Ureter (tissue), 1 donor: ENCODE data around the gene TNIK. TPM values are rescaled to one million over a fixed set of nuclear protein-coding genes. Genes with fewer than 3 reads are reported as not detected.

ENCODE experiments used
- DNase-seq: peaks from one replicate; pipeline ENCODE4 v3.0.0-alpha.2; 2020; ENCODE audit warnings: low spot score
- total RNA-seq: library from RNA; stranded (reverse); gene quantifications from one replicate; pipeline ENCODE4 v1.2.4, GENCODE V29; 2023
- donor health status: DM: yes; HTN: yes; CAD: no.

The TNIK gene
- total RNA-seq, 1 donor from 2014 or later, result 17.1 TPM

DNA sequence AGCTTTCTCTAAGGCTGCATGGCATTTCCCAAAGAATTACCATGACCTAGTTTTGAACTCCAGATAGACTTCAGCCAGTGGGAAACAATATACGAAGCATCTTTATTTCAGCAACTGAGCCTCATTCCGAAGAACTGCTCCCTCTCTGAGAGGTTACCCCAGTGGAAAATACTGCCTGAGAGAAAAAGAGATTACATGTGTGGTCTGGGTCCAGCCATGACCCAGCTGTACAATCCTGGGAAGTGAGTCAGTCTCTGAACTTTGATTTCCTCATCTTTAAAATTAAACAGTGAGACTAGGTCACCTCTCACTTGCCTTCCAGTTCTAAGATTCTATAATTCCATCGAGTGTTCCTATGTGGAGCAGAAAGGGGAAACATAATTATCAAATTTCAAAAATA lies 42.4 kb downstream of the TNIK start:
- no peak for DNase-seq

DNA sequence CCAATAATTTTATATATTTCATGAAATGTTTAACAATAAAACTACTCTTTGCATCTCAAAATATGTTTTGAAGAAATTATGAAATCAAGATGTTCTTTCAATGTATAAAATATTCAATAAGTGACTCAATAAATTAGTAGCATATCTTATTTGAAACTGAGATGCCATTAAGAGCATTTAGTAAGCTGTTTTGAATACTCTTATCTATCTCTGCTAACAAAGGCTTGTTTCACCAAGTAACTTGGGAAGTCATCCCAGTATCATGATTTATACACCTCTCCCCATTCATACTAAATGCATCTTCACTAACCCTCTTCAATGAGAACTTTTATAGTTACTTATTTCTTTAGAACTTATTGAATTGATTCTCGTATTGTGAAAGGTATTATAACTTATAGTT lies 43.1 kb downstream of the TNIK start:
- DNase-seq, result no peak

DNA sequence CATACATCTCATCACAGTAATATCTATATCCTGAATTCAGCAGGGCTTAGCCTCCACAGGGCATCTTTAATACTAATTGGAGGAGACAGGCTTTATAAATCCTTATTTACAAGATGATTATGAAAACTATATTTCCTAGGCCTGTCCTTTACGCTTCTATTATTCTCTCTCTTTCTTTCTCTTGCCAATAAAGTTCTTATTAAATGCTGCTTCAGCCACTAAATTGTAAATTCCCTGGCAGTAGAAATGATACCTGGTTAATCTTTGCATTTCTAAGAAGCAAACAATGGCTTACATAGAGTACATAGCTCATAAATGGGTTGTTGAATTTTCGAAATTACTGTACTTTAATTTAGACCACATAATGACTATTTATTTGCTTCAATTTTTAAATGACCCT lies 43.5 kb downstream of the TNIK start:
- no peak for DNase-seq

DNA sequence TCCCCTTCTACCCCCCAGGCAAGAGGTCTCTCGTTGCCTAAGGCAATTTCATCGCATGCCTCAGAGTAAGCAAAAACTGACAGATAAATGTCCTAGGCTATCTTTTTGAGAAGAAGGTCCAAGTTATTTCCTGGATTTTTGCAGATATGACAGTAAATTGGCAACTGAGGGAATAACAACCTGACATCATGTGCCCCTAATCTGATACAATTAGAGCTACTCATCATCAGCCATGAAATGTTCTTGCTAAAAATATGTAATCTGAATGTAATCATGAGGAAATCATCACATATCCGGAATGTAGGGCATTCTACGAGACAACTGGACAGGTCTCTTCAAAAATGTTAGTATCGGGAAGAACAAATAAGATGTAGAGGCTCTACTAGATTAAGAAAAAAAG lies 44.1 kb downstream of the TNIK start:
- no peak for DNase-seq

DNA sequence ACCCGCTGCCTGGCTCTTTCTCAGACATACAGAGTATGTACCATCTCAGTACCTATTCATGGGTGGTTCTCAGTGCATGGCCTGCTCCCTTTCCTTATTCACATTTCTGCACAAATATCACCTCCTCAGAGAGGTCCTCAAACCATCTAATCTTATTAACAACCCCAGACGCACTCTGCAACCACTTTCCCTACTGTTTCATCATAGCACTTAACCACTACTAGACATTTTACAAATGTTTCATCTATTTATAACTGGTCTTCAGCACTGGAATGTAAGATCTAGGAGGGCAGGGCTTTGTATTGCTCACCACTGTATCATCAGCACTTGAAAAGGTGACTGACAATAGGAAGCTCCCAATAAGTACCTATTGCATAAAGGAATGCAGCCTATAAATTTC lies 45.1 kb downstream of the TNIK start:
- no peak for DNase-seq

DNA sequence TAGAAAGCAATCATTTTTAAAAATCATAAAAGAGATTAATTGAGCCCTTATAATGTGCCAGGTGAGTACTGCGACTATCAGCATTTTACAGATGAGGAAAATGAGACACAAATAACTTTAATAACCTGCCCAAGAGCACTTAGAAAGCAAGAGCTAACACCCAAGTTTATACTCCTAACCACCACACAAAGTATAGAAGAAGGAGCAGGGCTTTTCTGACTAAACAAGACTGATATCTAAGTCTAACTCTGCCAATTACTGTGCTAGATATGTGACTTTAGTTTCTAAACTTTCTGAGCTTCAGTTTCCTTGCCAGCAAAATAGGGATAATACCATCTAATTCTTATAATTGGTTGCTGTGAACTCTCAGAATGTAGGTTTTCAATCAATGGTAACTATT lies 47.7 kb downstream of the TNIK start:
- DNase-seq, result no peak

DNA sequence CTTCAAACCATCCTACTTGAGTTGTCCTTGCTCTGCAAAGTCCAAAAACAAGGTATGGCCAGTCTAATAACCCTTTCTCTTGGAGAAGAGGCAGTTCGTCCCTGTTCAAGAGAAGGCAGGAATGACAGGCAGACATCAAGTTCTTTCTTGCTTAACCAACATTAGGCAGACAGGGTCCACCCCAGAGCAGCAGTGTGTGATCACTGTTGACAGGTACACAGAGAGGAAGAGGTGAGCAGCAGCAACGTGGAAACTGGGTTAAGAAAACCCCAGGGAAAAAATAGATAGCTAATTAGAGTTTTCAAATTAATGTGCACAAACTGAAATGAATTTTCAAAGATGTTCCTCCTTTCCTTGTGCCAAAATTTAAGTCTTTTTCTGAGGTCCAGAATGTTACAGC lies 48.2 kb downstream of the TNIK start:
- DNase-seq, result no peak

DNA sequence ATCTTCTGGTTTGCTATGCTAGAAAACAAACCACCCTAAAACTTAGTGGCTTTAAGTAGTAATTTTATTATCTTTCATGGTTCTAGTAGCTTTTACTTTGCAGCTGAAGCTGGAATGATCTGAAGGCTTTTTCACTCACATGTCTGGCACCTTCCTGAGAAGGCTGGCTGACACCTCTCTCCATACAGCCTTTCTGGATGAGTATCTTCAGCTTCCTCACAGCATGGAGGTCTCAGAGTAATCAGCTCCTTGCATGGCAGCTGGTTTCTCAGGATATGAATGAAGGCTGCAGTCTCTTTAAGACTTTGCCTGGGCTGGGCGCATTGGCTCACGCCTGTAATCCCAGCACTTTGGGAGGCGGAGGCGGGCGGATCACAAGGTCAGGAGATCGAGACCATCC lies 50.0 kb downstream of the TNIK start:
- DNase-seq, result no peak

DNA sequence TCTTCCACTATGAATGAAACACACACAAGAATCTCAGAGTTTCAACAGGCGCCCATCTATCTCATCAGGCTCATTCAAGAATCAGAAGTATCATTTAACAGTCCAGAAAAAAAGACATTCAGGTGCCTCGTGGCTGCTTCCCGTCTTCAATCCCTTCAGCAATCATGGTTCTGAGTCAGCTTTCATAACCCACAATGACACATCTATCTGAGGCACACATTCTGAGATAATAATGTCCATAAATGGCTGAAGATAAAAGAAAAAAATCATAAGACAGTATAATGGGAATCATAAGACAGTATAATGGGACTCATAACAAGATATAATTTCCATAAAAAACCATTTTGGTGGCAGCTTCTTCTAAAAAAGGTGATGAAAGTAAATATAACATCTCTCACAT lies 52.4 kb downstream of the TNIK start:
- no peak for DNase-seq

DNA sequence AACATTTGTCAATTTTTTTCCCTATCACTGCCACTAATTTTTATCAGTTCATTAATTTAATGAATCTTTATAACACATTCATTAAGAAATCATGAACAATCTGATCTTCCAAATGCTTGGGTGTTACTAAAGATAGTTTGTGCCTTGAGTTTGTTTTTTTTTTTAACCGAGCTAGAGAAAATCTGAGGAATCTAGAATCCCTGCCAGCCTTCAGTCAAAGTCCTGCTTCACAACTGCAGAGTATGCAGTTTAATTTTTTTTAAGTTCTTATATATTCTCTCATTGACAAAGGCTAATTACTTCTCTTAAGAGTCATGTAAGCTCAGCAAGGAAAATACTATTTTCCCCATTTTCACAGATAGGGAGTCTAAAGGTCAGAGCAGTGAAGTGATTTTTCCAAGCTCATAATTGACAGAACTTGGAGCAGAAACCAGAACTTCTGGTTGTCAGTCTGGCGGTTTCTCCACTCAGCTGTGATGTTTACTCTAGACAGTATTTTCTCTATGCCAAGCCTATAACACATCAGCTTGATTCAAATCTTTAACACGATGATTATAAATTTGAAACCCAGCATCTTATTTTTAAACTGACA lies 55.7 kb downstream of the TNIK start:
- no peak for DNase-seq

DNA sequence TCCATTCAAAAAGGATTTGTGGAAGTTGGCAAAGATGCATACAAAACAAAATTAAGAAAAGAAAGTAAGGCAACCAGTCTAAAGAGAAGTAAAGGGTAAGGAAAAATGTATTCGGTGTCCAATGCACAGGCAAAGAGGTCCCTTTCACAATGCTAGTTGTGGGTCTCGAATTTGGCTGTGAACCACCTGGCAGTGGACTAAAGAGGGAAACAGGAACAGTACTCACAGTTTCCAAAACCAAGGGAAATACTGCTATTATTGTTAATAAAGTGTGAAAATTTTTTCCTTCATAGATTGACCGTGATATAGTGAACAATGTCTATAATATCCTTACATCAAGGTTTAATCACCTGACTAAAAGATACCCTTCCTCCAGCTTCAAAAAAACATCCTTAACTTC lies 57.9 kb downstream of the TNIK start:
- no peak for DNase-seq

DNA sequence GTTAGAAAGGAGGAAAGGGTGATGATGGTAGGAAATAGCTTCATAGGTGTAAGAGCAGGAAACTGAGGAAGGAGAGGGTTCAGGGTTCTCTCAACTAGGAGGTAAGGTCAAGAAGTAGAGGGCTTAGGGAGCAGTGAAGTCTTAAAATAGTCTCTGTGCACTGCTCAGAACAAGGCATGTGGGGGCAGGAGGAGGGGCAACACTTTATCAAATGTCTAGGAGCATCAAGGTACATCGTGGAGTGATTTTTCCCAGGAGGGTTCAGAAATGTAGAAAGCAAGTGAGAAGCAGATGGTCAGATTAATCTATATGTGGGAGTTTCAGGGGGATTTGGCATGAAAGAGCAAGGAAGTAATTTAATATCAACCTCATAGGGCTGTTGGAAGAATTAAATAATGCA lies 58.8 kb downstream of the TNIK start:
- DNase-seq, result no peak

DNA sequence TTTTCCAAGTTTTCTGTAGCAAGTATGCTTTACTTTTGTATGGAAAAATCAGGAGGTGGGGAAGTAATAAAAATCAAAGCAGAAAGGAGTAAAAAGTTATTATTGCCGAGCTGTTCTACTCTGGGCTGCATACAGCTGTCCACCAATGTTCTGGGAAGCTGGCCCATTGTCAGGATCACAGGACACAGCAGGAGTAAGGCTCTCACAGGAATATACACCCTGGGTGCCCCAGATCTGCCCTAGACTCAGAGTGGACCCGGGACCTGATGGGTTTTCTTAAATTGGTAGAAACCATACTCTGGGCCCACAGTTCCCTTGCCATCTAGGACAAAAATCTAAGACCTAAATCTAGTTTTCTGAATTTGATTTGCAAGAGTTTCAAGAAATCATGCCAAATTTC lies 60.4 kb downstream of the TNIK start:
- no peak for DNase-seq

DNA sequence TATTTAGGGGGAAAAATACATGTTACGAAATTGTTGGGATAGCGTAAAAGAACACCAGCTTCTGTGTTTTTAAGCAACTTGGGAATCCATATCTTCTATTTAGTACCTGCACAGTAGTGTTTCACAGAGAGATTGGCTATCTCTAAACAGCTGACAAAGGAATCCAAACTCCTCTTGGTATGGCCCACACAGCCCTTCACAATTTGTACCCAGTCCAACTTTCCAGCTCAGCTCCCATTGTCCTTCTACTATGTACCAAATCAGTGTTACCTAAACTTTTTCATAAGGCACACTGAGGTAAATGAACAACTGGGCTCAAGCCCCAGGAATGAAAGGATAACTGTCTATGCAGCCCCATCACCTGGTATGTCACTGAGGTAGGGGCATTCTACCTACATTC lies 61.9 kb downstream of the TNIK start:
- DNase-seq, result no peak

DNA sequence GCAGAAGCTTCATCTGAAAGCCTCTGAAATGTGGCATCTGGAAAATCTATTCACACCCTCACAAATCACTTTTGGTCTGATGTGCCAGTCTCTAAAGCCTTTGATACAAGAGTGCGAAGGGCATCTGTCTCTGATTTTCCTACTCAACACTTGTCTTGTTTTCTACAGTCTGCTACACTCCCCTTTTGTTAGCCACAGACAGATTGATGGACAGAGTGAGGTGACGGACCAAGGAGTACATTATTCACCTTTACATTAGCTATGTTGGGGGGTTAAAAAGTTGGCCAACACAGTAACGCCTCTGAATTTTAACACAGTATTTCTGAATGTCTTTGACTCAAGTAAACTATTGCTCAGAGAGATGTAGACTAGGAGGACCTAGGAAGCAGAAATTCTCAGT lies 63.1 kb downstream of the TNIK start:
- no peak for DNase-seq

DNA sequence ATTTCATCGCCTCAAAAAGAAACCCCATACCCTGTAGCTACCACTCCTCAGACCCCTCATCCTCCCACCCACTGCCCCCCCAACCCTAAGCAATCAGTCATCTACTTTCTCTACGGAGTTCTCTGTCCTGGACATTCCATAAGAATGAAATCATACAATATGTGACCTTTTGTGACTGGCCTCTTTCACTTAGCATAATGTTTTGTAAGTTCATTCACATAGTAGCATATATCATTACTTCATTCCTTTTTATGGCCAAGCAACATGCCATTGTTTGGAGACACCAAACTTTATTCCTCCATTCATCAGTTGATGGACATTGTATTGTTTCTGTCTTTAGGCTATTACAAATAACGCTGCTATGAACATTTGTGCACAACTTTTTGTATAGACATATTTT lies 64.2 kb downstream of the TNIK start:
- no peak for DNase-seq

DNA sequence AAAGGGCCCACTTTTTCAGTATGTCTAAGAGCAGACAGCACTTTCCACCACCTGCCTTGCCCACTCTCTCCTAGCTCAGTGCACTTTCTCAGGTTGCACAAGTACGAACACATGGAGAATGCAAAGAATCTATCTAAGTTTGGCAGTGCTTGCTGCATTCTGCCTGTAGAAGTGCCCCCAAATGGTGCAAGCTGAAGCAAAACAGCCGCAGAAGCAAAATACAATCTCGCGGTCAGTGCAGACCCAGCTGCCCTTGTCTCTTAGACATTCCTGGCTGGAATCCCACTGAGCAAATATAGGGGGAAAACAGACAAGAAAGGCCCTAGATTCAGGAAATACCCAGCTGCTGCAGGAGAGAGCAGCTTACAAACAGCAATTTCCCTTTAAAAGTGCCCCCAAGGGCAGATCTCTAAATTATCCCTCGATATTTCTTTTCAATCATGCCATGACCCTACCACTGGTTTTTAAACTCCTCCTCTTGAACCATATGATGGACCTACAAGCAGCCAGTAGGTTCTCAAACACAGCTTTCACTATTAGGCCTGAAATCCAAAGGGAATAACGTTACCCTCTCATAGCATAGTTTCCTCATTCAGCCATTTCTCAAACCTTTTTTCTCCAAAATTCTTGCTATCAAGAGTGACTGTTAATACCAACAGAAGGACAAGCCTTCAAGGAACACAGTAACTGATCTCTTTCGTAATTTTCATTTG lies 67.0 kb downstream of the TNIK start:
- DNase-seq, result no peak

DNA sequence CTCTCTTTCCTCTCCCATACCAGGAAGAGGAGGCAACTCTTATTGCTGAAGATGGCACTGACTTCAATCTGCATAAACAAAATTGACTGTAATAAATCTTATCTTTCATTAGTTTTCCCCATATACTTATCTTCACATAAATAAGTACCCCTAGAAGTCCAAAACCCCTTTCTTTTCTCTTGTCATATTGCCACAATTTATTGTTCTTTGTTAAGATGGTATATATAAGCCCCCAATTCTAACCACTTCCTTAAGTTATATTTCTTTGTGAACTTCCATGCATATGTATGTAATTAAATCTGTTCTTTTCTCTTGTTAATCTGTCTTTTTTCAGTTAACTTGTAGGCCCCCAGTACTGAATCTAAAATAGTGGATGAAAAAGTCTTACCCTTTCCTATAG lies 68.8 kb downstream of the TNIK start:
- DNase-seq, result no peak

DNA sequence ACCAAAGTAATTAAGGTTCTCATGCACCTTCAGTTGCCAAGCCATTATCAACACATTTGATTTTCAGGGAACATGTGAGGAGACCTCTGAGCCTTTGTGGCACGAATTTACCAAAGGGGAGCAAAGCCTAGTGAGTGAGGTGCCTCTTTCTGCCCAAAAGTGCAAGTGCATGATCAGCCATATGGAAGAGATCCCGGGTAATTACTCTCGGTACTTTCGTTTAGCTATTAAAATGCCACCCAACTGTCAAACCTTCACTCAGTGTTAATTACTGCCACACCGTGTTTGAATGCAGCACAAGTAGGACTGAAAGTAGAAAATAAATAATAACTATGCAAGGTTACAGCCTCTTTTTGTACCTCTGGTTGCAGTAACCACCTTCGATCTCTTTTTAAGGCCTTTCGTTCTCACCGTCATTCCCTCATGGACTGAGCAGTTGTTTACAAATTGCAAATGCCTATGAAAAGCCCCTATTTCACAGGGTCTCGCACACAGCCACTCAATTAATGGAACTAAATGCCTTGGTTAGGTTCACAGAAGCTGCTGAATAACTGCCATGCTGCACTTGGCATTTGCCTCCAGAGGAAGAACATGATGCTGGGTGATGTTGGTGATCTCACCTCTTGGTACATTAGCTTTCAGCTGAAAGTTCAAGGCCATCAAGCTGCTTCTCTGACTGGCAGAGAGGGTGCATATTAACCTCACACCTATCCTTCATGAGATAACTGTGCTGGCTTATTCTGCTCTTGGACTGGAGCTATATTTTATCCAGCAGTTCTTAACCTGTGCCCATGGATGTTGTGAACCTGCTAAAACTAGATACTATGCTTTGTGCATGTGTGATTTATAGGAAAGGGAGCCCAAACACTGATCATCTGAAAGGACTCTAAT lies 69.9 kb downstream of the TNIK start:
- DNase-seq, result no peak

DNA sequence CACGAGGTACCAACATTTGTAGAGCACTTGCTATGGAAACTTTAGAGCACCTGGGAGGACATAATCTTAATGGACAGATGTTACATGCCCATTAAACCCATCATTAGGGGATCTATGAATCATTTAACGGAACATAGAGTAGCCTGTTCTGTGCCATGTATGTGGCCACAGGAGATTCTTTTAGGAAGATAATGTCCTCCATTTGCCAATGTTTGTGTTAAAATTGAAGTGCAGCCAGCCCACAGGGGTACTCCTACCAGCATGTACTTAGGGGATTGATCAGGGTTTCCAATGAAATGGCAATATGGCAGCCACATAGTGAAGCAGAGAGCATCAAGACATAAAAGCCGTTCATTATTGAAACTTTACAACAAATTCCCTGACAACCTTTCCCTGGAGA lies 70.7 kb downstream of the TNIK start:
- no peak for DNase-seq

DNA sequence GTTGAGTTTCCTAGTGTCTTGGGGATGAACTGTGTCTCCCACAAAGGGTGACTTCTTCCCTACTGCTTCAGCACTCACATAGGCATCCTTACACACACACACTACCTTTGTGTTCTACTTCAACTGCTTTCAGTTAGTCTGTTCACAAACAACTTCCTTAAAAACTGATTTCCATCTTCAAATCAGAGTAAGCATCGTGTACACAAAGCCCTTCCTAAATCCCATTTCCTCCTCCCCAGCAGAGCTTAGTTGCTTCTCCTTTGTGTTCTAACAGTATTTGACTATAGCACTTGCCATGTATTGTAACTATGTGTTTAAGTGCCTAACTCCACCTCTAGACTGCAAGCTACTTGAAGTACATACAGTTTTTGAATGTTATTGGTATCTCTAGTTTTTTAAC lies 71.7 kb downstream of the TNIK start:
- DNase-seq, result no peak

DNA sequence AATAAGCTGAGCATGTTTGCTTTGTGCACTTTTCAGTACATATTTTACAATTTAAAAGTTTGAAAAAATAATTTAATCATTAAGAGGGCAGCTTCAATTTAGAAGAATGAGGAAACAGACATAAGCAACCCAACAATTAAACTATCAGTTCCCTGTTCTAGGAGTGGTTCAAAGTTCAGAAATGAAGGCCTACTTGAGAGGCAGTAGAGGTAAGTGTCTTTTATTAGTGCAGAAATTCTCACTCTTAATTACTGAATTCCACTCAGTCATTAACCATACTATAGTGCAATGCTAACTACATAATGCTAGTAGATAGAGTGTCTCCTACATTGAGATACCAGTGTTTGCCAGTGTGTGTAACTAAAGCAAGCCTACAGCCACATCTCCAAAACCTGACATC lies 73.1 kb downstream of the TNIK start:
- no peak for DNase-seq

DNA sequence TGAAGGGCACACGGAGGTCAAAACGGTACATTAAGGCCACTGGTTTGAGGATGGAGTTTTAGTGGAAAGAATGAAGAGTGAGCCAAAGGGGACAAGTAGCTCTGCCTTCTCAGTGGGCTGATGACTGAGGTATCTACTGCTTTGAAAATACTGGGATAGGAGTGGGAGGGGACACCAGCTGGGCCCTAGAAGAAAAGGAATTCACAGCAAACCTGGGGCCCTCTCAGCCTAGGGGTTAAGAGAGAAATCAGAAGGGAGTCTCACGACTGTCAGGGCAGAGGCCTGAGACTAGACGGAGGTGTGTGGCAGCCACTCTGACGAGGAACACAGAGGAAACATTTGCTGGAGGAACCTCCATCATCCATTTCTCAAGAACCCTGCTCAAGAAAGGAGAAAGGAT lies 75.1 kb downstream of the TNIK start:
- no peak for DNase-seq
